ENCODE measurements around the gene TMOD1.

The TMOD1 gene

GRCh38 chr9:97553141-97553540, 51.7 kb downstream of the TMOD1 start:
- Histone ChIP-seq H4K8ac (ENCODE audit: low read length) (no peak overlapping the region), H3K4me3 (ENCODE audit: insufficient read depth in 1 of 2, low read depth in 1 of 2, low read length in 2 of 2) (no peak overlapping the region), H2BK120ac (ENCODE audit: low read depth, low read length) (no peak overlapping the region), H3K4ac (ENCODE audit: low read depth in 1 of 2, low read length in 2 of 2) (no peak overlapping the region), H2BK5ac (ENCODE audit: low read depth, low read length, poor library complexity, severe bottlenecking) (no peak overlapping the region), H2AK5ac (ENCODE audit: low read length, severe bottlenecking) (no peak overlapping the region), H3K27ac (ENCODE audit: low read length, poor library complexity, severe bottlenecking) (no peak overlapping the region), H3K27me3 (ENCODE audit: control insufficient read depth in 1 of 2, insufficient read depth in 1 of 2, low read length in 2 of 2) (peaks cover 25 to 27% of the 10 kb centered on the region in 2 experiments), H3K9ac (ENCODE audit: low read length) (no peak overlapping the region), H3K18ac (ENCODE audit: low read depth in 1 of 2, low read length in 2 of 2) (no peak overlapping the region), H3K4me1 (ENCODE audit: control insufficient read depth, insufficient read depth, low read depth, low read length) (no peaks in the 10 kb centered on the region), H2BK15ac (ENCODE audit: low read depth, poor library complexity, severe bottlenecking) (no peak overlapping the region), H4K91ac (ENCODE audit: low read length) (no peak overlapping the region), H2AFZ (ENCODE audit: low read depth, low read length) (no peak overlapping the region), H3K79me1 (replicated peaks; ENCODE audit: low read length, poor library complexity, severe bottlenecking) (no peaks in the 10 kb centered on the region), H3K23ac (ENCODE audit: low read length in 2 of 2) (no peak overlapping the region), H3K9me3 (ENCODE audit: control insufficient read depth, low read length) (no peaks in the 10 kb centered on the region), H3K14ac (ENCODE audit: low read length in 2 of 2) (no peak overlapping the region), H3K36me3 (ENCODE audit: control insufficient read depth in 1 of 2, insufficient read depth in 2 of 2, low read depth in 1 of 2, low read length in 2 of 2) (no peaks in the 10 kb centered on the region), H2BK12ac (ENCODE audit: low read length in 2 of 2) (no peak overlapping the region), H3K4me2 (ENCODE audit: low read length, poor library complexity, severe bottlenecking) (no peak overlapping the region)
- no peak for DNase-seq
- WGBS: 86% methylated on average over 6 of the region's 6 CpGs

- DNase-seq: no peak
- Histone ChIP-seq H2AK5ac (ENCODE audit: low read length, severe bottlenecking) (no peak overlapping the region), H3K4me2 (ENCODE audit: low read length, poor library complexity, severe bottlenecking) (no peak overlapping the region), H2BK5ac (ENCODE audit: low read depth, low read length, poor library complexity, severe bottlenecking) (no peak overlapping the region), H2AFZ (ENCODE audit: low read depth, low read length) (no peak overlapping the region), H3K4me3 (ENCODE audit: insufficient read depth in 1 of 2, low read depth in 1 of 2, low read length in 2 of 2) (no peak overlapping the region), H4K91ac (ENCODE audit: low read length) (no peak overlapping the region), H2BK120ac (ENCODE audit: low read depth, low read length) (no peak overlapping the region), H3K4me1 (ENCODE audit: control insufficient read depth, insufficient read depth, low read depth, low read length) (no peaks in the 10 kb centered on the region), H3K23ac (ENCODE audit: low read length in 2 of 2) (no peak overlapping the region), H3K36me3 (ENCODE audit: control insufficient read depth in 1 of 2, insufficient read depth in 2 of 2, low read depth in 1 of 2, low read length in 2 of 2) (no peaks in the 10 kb centered on the region), H3K9ac (ENCODE audit: low read length) (no peak overlapping the region), H3K27ac (ENCODE audit: low read length, poor library complexity, severe bottlenecking) (no peak overlapping the region), H3K79me1 (replicated peaks; ENCODE audit: low read length, poor library complexity, severe bottlenecking) (no peaks in the 10 kb centered on the region), H3K4ac (ENCODE audit: low read depth in 1 of 2, low read length in 2 of 2) (no peak overlapping the region), H4K8ac (ENCODE audit: low read length) (no peak overlapping the region), H2BK15ac (ENCODE audit: low read depth, poor library complexity, severe bottlenecking) (no peak overlapping the region), H3K14ac (ENCODE audit: low read length in 2 of 2) (no peak overlapping the region), H3K27me3 (ENCODE audit: control insufficient read depth in 1 of 2, insufficient read depth in 1 of 2, low read length in 2 of 2) (peaks cover 21 to 27% of the 10 kb centered on the region in 2 experiments), H3K18ac (ENCODE audit: low read depth in 1 of 2, low read length in 2 of 2) (no peak overlapping the region), H3K9me3 (ENCODE audit: control insufficient read depth, low read length) (no peaks in the 10 kb centered on the region), H2BK12ac (ENCODE audit: low read length in 2 of 2) (no peak overlapping the region)
- 82% methylated on average over 4 of the region's 5 CpGs for WGBS
Observed at GRCh38 chr9:97553841-97554240, 52.4 kb downstream of the TMOD1 start.

GRCh38 chr9:97554566-97555075, 53.2 kb downstream of the TMOD1 start:
- no peak for DNase-seq
- H3K9ac ChIP-seq (ENCODE audit: low read length): no peak overlapping the region
- WGBS: 91% methylated on average over 6 of the region's 6 CpGs
- no peak overlapping the region for H2BK120ac ChIP-seq (ENCODE audit: low read depth, low read length)
- no peak overlapping the region for H3K18ac ChIP-seq (ENCODE audit: low read depth in 1 of 2, low read length in 2 of 2)
- peaks cover 18 to 27% of the 10 kb centered on the region in 2 experiments for H3K27me3 ChIP-seq (ENCODE audit: control insufficient read depth in 1 of 2, insufficient read depth in 1 of 2, low read length in 2 of 2)
- H3K4me3 ChIP-seq (ENCODE audit: insufficient read depth in 1 of 2, low read depth in 1 of 2, low read length in 2 of 2): no peak overlapping the region
- no peaks in the 10 kb centered on the region for H3K9me3 ChIP-seq (ENCODE audit: control insufficient read depth, low read length)
- no peak overlapping the region for H2BK15ac ChIP-seq (ENCODE audit: low read depth, poor library complexity, severe bottlenecking)
- no peak overlapping the region for H2AFZ ChIP-seq (ENCODE audit: low read depth, low read length)
- H3K4me2 ChIP-seq (ENCODE audit: low read length, poor library complexity, severe bottlenecking): no peak overlapping the region
- H4K91ac ChIP-seq (ENCODE audit: low read length): no peak overlapping the region
- no peak overlapping the region for H4K8ac ChIP-seq (ENCODE audit: low read length)
- no peaks in the 10 kb centered on the region for H3K36me3 ChIP-seq (ENCODE audit: control insufficient read depth in 1 of 2, insufficient read depth in 2 of 2, low read depth in 1 of 2, low read length in 2 of 2)
- no peak overlapping the region for H3K27ac ChIP-seq (ENCODE audit: low read length, poor library complexity, severe bottlenecking)
- no peak overlapping the region for H3K14ac ChIP-seq (ENCODE audit: low read length in 2 of 2)
- H2AK5ac ChIP-seq (ENCODE audit: low read length, severe bottlenecking): no peak overlapping the region
- no peaks in the 10 kb centered on the region for H3K79me1 ChIP-seq (replicated peaks; ENCODE audit: low read length, poor library complexity, severe bottlenecking)
- no peak overlapping the region for H2BK12ac ChIP-seq (ENCODE audit: low read length in 2 of 2)
- no peaks in the 10 kb centered on the region for H3K4me1 ChIP-seq (ENCODE audit: control insufficient read depth, insufficient read depth, low read depth, low read length)
- no peak overlapping the region for H2BK5ac ChIP-seq (ENCODE audit: low read depth, low read length, poor library complexity, severe bottlenecking)
- no peak overlapping the region for H3K23ac ChIP-seq (ENCODE audit: low read length in 2 of 2)
- H3K4ac ChIP-seq (ENCODE audit: low read depth in 1 of 2, low read length in 2 of 2): no peak overlapping the region

- Histone ChIP-seq H3K27me3 (ENCODE audit: control insufficient read depth in 1 of 2, insufficient read depth in 1 of 2, low read length in 2 of 2) (peaks cover 18 to 29% of the 10 kb centered on the region in 2 experiments), H2AK5ac (ENCODE audit: low read length, severe bottlenecking) (no peak overlapping the region), H2BK15ac (ENCODE audit: low read depth, poor library complexity, severe bottlenecking) (no peak overlapping the region), H3K4me3 (ENCODE audit: insufficient read depth in 1 of 2, low read depth in 1 of 2, low read length in 2 of 2) (no peak overlapping the region), H2BK120ac (ENCODE audit: low read depth, low read length) (no peak overlapping the region), H4K91ac (ENCODE audit: low read length) (no peak overlapping the region), H2BK5ac (ENCODE audit: low read depth, low read length, poor library complexity, severe bottlenecking) (no peak overlapping the region), H4K8ac (ENCODE audit: low read length) (no peak overlapping the region), H3K9me3 (ENCODE audit: control insufficient read depth, low read length) (no peaks in the 10 kb centered on the region), H3K23ac (ENCODE audit: low read length in 2 of 2) (no peak overlapping the region), H3K27ac (ENCODE audit: low read length, poor library complexity, severe bottlenecking) (no peak overlapping the region), H3K9ac (ENCODE audit: low read length) (no peak overlapping the region), H3K4me1 (ENCODE audit: control insufficient read depth, insufficient read depth, low read depth, low read length) (no peaks in the 10 kb centered on the region), H3K4me2 (ENCODE audit: low read length, poor library complexity, severe bottlenecking) (no peak overlapping the region), H2AFZ (ENCODE audit: low read depth, low read length) (no peak overlapping the region), H3K36me3 (ENCODE audit: control insufficient read depth in 1 of 2, insufficient read depth in 2 of 2, low read depth in 1 of 2, low read length in 2 of 2) (no peaks in the 10 kb centered on the region), H3K14ac (ENCODE audit: low read length in 2 of 2) (no peak overlapping the region), H3K79me1 (replicated peaks; ENCODE audit: low read length, poor library complexity, severe bottlenecking) (no peaks in the 10 kb centered on the region), H2BK12ac (ENCODE audit: low read length in 2 of 2) (no peak overlapping the region), H3K4ac (ENCODE audit: low read depth in 1 of 2, low read length in 2 of 2) (no peak overlapping the region), H3K18ac (ENCODE audit: low read depth in 1 of 2, low read length in 2 of 2) (no peak overlapping the region)
- 85% methylated on average over 15 of the region's 15 CpGs for WGBS
- no peak for DNase-seq
Observed at GRCh38 chr9:97555164-97555563, 53.7 kb downstream of the TMOD1 start.

Data from mesenchymal stem cell (in vitro differentiated cells and primary cell).